GM19328 (cell line): ENCODE data around the gene TIMM17A.

Experiments
- ATAC-seq: cut with Tn5 transposase; IDR thresholded peaks from one replicate; pipeline ENCODE4 v1.9.1; 2021; ENCODE audit warnings: mild to moderate bottlenecking, moderate library complexity; ENCODE audit not compliant: unreplicated experiment

Gene TIMM17A

DNA sequence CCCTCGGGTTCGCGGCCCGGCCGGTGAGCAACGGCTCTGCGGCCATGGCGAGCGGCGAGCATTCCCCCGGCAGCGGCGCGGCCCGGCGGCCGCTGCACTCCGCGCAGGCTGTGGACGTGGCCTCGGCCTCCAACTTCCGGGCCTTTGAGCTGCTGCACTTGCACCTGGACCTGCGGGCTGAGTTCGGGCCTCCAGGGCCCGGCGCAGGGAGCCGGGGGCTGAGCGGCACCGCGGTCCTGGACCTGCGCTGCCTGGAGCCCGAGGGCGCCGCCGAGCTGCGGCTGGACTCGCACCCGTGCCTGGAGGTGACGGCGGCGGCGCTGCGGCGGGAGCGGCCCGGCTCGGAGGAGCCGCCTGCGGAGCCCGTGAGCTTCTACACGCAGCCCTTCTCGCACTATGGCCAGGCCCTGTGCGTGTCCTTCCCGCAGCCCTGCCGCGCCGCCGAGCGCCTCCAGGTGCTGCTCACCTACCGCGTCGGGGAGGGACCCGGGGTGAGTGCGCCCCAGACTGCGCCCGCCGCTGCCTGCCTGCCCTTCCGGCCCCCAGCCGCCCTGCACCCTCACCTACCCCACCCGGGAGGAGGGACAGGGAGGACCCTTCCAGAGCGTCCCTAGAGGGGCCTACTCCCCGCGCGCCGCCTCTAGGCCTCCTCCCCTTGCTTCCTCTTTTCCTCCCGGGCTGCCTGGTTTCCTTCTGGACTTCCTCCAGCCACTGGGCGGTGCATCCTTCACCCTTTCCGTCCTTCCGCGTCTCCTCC lies 27.5 kb downstream of the TIMM17A start, which contains the start of gene RNPEP:
Gene RNPEP, plus strand, starts transcription at position 26 of the 757 bp plus-strand sequence. Its CDS starts 19 bp downstream, at position 45.
- peak; percentile 77 for ATAC-seq

DNA sequence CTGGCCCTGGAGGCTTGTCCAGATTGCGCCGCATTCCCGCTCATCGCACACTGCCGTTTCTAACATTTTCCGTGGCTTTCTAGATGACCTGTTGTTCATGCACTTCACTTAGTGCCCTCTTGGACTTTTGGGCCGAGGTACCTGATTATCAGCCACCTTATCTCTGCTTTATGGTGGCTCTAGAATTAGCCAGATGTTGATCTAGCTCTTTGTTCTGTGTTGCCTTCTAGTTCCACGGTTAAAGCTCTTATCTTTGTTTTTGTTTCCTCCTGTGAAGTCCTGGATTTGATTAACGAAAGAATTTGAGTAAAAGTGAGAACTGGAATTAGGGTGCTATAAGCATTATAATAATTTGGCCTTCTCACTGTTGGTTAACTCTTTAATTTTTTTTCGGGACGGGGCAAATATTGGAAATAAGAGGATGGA lies 28.1 kb downstream of the TIMM17A start:
- peak; percentile 9 for ATAC-seq

DNA sequence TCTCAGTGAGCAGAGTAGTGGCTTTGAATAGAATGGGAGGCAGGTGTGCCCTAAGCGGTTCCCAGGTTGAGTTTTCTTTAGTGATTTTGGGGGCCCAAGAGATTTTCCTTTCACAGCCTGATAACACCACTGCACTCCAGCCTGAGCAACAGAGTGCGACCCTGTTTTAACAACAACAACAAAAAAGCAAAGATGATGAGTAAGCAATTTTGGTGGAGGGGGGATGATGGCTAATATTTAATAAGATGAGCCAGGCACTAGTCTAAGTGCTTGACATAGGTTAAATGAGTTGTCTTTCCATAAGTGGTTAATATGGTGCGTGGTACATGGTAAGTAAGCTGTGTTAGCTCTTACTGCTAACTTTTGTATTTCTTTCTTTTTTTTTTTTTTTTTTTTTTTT lies 29.1 kb downstream of the TIMM17A start:
- ATAC-seq = no peak

DNA sequence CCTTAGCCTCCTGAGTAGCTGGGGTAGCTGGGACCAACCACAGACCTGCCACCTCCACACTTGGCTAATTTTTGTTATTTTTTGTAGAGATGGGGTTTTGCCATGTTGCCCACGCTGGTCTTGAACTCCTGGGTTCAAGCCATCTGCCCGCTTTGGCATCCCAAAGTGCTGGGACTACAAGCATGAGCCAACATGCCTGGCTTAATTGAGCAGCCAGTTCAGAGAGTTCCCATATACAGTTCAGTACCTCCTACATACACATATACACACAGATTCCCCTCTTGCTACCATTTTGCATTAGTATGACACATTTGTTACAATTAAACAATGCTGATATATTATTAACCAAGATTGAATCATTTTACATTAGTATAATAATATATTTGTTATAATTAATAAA lies 30.1 kb downstream of the TIMM17A start:
- no peak for ATAC-seq

DNA sequence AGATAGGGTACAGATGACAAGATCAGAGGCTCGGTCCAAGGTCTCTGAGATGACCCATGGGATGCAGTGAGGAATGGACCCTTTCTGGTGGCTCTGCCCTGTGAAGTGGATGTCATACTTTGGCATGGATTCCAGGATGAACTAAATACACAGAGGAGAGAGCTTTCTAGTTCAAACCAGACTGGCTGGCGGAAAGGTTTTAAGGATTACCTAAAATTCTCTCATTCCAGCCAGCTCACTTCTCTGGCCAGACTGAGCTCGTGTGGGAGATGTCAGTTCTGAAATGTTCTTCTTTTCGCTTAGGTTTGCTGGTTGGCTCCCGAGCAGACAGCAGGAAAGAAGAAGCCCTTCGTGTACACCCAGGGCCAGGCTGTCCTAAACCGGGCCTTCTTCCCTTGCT lies 33.3 kb downstream of the TIMM17A start:
- no peak for ATAC-seq

DNA sequence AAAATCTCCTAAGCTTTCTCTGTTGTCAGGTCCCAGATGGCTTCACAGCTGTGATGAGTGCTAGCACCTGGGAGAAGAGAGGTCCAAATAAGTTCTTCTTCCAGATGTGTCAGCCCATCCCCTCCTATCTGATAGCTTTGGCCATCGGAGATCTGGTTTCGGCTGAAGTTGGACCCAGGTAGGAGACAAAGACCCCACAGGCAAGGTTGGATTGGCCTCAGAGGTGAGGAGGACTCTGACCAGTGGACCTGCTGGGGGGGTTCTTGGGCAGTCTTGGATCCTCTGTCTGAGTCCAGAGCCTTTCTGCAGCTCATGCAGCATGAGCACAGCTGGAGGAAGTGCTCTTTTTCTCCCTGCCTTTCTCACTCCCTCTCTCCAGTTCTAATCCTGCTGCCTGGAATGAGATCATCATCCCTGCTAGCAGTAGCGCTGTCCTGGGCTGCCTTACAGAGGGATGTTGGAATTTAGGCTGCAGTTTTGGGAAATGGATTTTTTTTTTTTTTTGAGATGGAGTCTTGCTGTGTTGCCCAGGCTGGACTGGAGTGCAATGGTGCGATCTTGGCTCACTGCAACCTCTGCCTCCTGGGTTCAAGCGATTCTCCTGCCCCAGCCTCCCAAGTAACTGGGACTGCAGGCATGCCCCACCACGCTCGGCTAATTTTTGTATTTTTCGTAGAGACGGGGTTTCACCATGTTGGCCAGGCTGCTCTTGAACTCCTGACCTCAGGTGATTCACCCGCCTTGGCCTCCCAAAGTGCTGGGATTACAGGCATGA lies 34.2 kb downstream of the TIMM17A start:
- ATAC-seq = no peak

DNA sequence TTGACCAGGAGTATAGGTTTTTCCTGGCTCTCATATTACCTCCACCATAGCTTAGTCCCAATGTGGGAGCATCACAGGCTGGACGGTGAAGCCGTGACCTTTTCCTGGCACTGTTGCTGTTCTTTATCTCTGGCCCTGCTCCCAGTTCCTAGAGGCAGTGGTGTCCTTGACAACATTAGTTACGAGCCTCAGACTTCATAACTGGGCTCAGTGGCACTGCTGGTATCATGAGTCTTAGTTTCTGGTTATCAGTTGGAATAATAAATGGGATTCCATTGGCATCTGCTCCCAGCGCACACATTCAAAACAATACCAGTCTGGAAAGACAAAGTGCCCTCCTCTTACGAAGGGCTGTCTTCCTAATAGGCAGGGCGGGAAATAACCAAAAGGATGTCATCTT lies 35.1 kb downstream of the TIMM17A start:
- ATAC-seq = no peak

DNA sequence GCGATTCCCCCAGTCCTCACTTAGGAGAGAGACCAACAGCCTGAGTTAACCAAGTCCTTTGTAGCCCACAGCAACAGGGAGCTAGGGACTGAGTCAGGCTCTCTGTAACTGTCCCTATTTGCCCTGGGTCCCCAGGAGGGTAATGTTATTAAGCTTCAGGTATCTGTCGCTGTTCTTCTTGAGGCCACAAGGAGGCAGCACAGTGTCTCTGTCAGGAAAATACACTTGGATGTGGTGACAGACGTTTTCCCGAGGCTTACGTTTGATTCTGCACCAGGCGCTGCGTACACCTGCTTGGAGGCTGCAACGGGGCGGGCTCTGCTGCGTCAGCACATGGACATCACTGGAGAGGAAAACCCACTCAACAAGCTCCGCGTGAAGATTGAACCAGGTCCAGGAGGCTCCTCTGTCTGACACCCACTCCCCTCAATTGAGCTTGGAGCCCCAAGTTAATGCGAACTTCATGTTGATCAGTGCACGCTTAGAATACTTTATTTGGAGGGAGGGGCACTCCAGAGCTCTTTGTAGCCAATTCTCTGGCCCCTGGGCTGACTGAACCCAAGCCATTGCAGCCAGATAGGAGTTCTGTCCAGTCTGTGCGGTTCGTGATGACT lies 44.4 kb downstream of the TIMM17A start:
- ATAC-seq = no peak

DNA sequence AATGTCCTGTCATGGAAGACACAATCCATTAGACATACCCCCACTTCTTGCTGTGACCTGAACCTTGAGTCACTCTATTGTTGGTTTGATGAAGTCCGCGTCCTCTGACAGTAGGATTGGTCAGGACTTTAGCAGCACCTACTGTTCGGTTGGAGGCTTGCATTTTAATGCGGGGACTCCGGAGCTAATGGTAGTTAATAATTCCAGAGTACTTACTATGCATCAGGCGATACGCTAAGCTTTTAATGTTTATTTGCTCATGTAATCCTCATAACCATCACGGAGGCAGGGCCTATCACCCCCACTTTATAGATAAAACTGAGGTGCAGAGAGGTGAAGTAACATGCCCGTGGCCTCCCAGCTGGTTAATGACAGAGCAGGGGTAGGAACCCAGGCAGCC lies 47.2 kb downstream of the TIMM17A start:
- ATAC-seq = no peak

DNA sequence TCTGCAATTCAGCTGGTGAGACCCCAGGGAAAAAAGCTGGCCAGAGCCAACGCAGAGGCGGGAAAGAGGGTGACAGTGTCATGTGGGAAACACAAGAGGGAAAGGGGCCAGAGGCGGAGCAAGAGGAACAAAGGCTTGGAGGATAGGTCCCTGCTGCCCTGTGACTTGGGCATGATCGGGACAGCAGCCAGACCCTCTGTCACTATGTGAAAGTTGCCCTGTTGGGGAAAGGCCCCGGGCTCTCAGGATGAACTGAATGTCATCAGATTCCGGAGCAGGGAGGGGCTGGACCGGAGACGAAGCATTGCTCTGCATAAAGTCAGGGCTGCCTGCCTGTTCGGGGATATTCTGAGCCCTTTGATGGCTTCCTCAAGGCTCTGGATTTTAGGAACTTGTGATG lies 49.4 kb downstream of the TIMM17A start:
- no peak for ATAC-seq

DNA sequence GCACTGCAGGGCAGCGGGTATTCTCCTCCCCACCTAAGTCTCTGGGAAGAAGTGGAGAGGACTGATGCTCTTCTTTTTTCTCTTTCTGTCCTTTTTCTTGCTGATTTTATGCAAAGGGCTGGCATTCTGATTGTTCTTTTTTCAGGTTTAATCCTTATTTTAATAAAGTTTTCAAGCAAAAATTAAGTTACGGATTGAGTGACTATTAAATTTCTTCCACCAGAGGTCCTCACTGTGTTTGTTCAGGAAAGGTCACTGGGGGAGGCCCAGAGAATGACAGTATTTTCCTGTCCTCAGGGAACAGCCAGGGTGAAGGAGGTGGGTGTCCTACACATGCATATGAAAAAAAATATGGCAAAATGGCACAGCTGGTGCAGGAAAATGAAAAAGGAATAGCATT lies 50.7 kb downstream of the TIMM17A start:
- ATAC-seq = no peak

DNA sequence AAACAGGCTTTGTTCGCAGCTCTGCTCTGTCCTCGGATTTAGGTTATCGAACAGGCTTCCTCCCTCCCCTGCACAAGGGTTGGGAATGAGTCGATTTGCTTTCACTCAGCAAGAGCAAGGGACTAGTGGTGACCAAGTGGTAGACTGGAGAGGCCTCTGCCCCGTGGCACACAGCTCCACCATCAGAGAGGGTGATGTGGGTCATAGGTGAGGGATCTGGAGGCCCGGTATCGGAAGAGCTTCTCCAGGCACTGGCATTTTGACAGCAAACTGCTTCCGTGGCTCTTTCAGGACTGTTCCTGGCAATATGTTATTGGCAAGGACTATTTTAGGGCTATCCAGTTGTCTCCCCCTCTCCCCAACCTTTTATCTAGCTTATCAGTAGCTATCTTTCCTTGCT lies 52.0 kb downstream of the TIMM17A start:
- no peak for ATAC-seq

DNA sequence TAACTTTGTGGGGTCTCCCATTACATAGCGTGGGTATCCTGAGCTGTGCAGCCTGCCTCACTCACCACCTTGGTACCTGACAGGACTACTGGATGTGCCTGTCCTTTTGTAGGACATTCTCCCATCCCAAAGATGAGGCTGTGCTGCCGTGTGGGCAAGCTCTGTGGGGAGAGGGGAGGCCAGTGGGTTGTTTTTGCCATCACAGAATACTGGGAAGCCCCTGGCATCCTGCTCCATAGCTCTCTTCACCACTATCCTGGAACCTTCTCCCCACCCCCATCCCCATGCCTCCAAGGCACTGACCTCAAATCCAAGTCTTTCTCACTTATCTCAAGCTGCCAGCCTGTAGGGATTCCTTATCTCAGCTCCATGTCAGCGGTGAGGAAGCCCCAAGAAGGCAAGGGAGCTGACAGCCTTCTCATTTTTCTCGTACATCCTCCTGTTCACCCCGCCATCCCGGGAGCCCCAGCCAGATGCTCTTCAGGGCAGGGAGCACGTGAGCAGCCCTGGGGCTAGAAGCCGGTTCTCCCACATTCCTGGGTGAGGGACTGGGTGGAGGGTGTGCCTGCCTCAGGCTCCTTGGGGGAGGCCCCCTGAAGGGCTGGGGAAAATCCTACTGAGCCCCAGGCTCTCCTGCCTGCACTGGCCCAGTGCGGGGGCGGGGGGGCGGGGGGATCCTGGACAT lies 52.6 kb downstream of the TIMM17A start:
- no peak for ATAC-seq

DNA sequence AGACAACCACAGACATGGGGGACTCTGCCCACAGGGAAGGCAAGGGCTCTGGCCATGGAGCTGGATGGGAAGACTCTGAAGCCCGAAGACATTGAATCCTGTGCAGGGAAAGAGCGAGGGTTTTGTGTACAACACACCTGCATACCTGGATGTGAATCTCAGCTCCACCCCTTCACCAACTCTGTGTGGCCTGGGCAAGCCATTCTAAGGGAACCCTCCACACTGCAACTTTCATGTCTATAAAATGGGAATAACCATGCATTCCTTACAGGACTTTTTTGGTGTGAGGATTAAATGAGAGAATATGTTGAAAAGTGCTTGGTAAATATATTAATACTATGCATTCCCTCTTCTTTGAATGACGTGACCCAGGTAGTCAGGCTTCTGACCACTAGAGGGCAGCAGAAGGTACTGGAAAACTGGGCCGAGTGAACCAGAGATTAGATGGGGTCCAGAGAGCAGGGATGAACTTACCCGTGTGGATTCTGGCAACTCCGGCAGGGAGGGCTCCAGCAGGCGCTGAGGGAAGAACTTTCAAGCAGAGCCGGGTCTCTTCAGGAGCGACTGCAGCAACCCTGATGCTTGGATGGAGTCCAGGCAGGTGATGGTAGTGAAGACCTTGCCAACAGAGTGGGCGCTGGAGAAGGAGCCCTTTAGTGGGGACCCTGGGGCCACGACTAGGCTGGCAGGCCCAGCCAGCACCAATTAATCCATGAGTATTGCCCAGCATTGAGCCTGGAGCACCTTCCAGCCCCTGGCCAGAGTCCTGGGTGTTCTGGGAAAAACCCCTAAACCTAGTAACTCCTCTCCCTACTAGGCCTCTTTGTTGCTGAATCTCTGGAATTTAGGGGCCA lies 54.2 kb downstream of the TIMM17A start:
- ATAC-seq = no peak

DNA sequence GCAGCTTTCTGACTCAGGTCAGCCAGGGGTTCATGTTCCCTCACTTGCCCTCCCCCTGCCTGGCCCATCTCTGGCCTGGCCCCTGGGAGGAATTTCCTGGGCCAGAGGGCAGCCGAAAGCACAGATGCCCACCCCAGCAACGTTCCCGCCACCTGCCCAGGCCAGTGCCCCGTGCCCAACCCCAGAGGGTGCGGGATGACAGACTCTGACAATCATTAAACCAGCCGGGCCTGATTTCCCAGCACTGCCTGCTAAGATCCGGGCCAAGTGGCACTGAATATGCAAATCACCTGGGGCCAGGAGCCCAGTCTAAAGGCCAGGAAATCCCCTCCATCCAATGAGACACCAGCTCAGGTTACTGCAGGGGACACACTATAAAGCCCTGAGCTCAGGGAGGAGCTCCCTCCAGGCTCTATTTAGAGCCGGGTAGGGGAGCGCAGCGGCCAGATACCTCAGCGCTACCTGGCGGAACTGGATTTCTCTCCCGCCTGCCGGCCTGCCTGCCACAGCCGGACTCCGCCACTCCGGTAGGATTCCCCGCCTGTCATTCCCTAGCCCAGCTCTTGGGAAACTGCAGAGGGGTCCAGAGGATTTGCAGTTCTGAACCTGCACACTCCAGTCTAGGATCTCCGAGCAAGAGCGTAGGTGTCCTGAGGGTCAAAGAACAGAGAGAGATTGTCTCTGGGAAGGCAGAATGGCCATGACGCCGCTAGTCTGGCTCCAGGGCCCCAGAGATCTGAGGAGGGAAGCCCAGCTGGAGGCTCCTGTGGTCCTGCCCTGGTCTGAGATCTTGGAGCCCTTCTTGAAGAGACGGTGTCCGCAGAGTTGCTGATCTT lies 55.1 kb downstream of the TIMM17A start, which contains the start of gene ELF3:
Gene ELF3, plus strand, starts transcription at position 408 of the 836 bp plus-strand sequence. CDS start 550 bp downstream, outside the sequence.
- no peak for ATAC-seq

DNA sequence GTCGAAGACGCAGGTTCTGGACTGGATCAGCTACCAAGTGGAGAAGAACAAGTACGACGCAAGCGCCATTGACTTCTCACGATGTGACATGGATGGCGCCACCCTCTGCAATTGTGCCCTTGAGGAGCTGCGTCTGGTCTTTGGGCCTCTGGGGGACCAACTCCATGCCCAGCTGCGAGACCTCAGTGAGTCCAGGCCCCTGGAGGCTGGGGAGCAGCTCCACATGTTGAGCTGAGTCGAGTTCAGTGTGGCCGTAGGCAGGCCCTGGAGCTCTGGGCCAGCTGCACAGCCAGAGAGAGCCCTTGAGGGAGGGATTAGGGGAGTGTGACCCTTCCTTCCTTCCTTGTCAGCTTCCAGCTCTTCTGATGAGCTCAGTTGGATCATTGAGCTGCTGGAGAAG lies 56.7 kb downstream of the TIMM17A start:
- no peak for ATAC-seq

DNA sequence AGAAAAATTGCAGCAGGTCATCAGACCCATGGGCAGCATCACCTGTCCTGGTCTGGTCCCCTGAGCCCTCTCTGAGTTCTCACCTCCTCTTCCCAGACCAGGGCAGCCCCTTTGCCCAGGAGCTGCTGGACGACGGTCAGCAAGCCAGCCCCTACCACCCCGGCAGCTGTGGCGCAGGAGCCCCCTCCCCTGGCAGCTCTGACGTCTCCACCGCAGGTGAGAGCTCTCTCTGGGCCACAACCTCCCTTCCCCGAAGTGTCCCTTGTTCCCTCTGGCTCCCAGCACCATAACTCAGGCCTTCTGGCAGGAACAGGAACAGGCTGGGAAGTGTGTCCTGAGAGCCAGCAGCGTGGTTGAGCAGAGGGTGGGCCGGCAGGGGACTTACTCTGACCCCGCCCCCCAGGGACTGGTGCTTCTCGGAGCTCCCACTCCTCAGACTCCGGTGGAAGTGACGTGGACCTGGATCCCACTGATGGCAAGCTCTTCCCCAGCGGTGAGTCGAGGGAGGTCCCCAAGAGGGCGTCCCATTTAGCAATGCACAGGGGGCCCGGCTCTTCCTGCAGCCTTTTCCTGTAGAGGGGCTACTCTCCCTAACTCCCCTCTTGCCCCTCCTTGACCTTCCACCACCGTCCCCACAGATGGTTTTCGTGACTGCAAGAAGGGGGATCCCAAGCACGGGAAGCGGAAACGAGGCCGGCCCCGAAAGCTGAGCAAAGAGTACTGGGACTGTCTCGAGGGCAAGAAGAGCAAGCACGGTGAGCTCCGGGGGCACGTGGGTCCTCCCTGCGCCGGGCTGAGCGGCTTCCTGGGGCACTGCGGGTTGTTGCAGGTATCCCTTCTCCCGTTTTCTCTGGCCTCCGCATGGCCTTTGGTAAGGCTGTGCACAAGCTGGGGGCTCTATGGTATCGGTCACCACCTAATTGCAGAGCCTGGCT lies 57.5 kb downstream of the TIMM17A start:
- ATAC-seq = no peak

DNA sequence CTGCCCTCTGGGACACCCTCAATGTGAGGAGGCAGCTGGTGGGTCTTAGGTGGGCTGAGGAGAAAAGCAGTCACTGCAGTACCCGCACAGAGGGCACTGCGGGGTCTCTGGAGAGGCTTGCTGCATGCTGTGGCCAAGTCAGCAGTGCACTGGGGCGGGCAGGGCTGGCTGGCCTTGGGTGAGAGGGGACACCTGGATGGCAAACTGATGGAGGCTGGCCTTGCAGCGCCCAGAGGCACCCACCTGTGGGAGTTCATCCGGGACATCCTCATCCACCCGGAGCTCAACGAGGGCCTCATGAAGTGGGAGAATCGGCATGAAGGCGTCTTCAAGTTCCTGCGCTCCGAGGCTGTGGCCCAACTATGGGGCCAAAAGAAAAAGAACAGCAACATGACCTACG lies 58.3 kb downstream of the TIMM17A start:
- ATAC-seq = no peak
